Smooth muscle cell (in vitro differentiated cells): Measurements from ENCODE around the gene GJB1. TPM values are rescaled to one million over a fixed set of nuclear protein-coding genes. Genes with fewer than 3 reads are reported as not detected.

ENCODE experiments used
- DNase-seq: peaks from one replicate; lab custom pipeline; 2025; ENCODE audit not compliant: unreplicated experiment; lab: John Stamatoyannopoulos, UW
- H2AFZ ChIP-seq: fragments of 200-600 bp; sonication (generic); 2 replicates; pipeline ENCODE4 v1.6.0; 2016; ENCODE audit warnings: antibody characterized with exemption, low read depth, mild to moderate bottlenecking
- H3F3A ChIP-seq: fragments of 200-600 bp; sonication (generic); 2 replicates; pipeline ENCODE4 v1.6.0; 2017; ENCODE audit warnings: antibody characterized with exemption, low read depth
- H3K27ac ChIP-seq: fragments of 200-600 bp; sonication (generic); 2 replicates; pipeline ENCODE4 v1.5.1; 2016; ENCODE audit warnings: low read depth, mild to moderate bottlenecking
- H3K27me3 ChIP-seq: fragments of 200-600 bp; sonication (generic); 2 replicates; pipeline ENCODE4 v1.6.1; 2016; ENCODE audit warnings: low read depth, mild to moderate bottlenecking
- H3K36me3 ChIP-seq: fragments of 200-600 bp; sonication (generic); 2 replicates; pipeline ENCODE4 v1.5.1; 2016; ENCODE audit warnings: low read depth
- H3K4me1 ChIP-seq: fragments of 200-600 bp; sonication (generic); 2 replicates; pipeline ENCODE4 v1.5.1; 2016; ENCODE audit warnings: low read depth
- H3K4me2 ChIP-seq: fragments of 200-600 bp; sonication (generic); 2 replicates; pipeline ENCODE4 v1.6.0; 2016; ENCODE audit warnings: mild to moderate bottlenecking
- H3K4me3 ChIP-seq: fragments of 200-600 bp; sonication (generic); 2 replicates; pipeline ENCODE4 v1.5.1; 2016; ENCODE audit warnings: mild to moderate bottlenecking
- H3K79me2 ChIP-seq: fragments of 200-600 bp; sonication (generic); 2 replicates; pipeline ENCODE4 v1.6.0; 2016; ENCODE audit warnings: low read depth, mild to moderate bottlenecking
- H3K9ac ChIP-seq: fragments of 200-600 bp; sonication (generic); 2 replicates; pipeline ENCODE4 v1.6.0; 2016; ENCODE audit warnings: low read depth
- H3K9me3 ChIP-seq: fragments of 200-600 bp; sonication (generic); replicated peaks from 2 replicates; pipeline ENCODE4 v1.5.1; 2016; ENCODE audit warnings: low read depth
- H4K20me1 ChIP-seq: fragments of 200-600 bp; sonication (generic); 2 replicates; pipeline ENCODE4 v1.6.0; 2016; ENCODE audit warnings: low read depth
- WGBS: methylation state at CpG from one replicate; pipeline ENCODE4 v1.1.7; 2016; ENCODE audit warnings: low lambda C conversion rate; 5-methylcytosine and 5-hydroxymethylcytosine counted together
- polyA plus RNA-seq: library from polyadenylated mRNA; unstranded; fragments of >200 nt; fragmentation: Nextera tagmentation; extraction: Ambion mirVana; gene quantifications from 2 replicates; pipeline ENCODE4 v1.2.1, GENCODE V29; 2016
- total RNA-seq: library from RNA; depleted of rRNA; stranded (reverse); fragments of >200 nt; gene quantifications from 2 replicates; pipeline ENCODE4 v1.2.3, GENCODE V29; 2014
- TF ChIP-seq, protein P1 (sequence below): fragments of 200-600 bp; sonication (generic); IDR thresholded peaks from 2 replicates; pipeline ENCODE4 v1.5.1; 2017; ENCODE audit warnings: borderline replicate concordance, mild to moderate bottlenecking, antibody characterized with exemption; ENCODE audit not compliant: insufficient read depth, poor library complexity, severe bottlenecking

Gene GJB1
- total and polyA plus RNA-seq, 2 experiments from 2014 or later: not detected

DNA sequence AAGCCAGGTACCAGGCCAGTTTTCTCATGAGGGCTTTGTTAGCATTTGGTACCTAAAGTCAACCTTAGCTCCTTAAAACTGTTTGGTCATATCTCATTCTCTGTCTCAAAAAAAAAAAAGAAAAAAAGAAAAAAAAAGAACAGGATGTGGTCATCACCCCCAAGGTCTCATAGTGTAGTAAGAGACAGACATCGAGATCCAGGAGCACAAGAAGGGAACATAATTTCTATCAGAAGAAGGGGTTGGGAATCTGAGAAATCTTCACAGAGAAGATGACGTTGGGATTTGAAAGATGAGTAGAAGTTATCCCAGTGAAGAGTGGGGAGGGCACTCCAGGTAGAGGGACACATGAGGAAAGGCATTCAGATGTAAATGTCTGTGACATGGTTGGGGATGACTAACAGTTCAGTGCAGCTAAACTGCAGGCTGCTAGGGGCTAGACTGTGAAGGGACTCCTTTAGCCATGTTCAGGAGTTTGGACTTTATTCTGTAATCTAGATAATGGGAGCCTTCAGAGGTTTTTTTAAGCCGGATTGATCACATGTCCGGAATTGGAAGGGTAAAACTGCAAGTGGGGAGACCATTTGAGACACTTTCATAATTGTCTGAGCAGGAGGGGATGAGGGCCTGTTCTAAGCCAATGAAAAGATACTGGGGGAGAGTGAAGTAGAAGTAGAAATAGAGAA, 26.9 kb upstream of the GJB1 start:
- Histone ChIP-seq H3K79me2 (no peaks in the 10 kb centered on the region), H2AFZ (no peak overlapping the region), H3K4me1 (no peaks in the 10 kb centered on the region), H3K9me3 (no peaks in the 10 kb centered on the region), H3K36me3 (no peaks in the 10 kb centered on the region), H3K4me2 (no peak overlapping the region), H3K4me3 (no peak overlapping the region), H3F3A (no peaks in the 10 kb centered on the region), H3K27me3 (no peaks in the 10 kb centered on the region), H3K27ac (no peak overlapping the region), H4K20me1 (no peaks in the 10 kb centered on the region), H3K9ac (no peak overlapping the region)
- TF ChIP-seq, protein P1, sequence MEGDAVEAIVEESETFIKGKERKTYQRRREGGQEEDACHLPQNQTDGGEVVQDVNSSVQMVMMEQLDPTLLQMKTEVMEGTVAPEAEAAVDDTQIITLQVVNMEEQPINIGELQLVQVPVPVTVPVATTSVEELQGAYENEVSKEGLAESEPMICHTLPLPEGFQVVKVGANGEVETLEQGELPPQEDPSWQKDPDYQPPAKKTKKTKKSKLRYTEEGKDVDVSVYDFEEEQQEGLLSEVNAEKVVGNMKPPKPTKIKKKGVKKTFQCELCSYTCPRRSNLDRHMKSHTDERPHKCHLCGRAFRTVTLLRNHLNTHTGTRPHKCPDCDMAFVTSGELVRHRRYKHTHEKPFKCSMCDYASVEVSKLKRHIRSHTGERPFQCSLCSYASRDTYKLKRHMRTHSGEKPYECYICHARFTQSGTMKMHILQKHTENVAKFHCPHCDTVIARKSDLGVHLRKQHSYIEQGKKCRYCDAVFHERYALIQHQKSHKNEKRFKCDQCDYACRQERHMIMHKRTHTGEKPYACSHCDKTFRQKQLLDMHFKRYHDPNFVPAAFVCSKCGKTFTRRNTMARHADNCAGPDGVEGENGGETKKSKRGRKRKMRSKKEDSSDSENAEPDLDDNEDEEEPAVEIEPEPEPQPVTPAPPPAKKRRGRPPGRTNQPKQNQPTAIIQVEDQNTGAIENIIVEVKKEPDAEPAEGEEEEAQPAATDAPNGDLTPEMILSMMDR: no peak
- no peak for DNase-seq
- 59% methylated on average over 4 of the region's 4 CpGs for WGBS

DNA sequence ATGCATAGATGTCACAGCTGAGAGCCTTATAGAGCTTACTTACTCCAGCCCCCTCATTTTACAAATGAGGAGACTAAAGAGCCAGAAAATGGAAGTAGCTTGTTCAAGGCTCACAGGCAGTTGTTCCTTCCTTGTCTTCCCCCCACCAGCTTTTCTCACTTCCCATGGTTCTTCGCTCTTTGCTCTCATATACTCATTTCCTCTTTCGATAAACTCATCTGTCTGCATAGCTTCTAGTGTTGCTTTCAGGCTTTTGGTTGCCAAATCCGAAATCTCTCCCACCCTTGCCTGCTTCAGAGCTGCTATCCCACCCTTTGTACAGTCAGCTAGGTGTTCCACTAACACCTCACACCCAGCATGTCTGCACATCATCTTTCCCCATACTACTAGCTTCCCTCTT, 25.0 kb upstream of the GJB1 start:
- TF ChIP-seq, protein P1: no peak
- Histone ChIP-seq H3K27ac (no peak overlapping the region), H3K79me2 (no peaks in the 10 kb centered on the region), H3K9ac (no peak overlapping the region), H3F3A (no peaks in the 10 kb centered on the region), H3K4me2 (no peak overlapping the region), H4K20me1 (no peaks in the 10 kb centered on the region), H3K4me1 (no peaks in the 10 kb centered on the region), H3K9me3 (no peaks in the 10 kb centered on the region), H2AFZ (no peak overlapping the region), H3K36me3 (no peaks in the 10 kb centered on the region), H3K27me3 (no peaks in the 10 kb centered on the region), H3K4me3 (no peak overlapping the region)
- no peak for DNase-seq
- 84% methylated on average over 3 of the region's 3 CpGs for WGBS

DNA sequence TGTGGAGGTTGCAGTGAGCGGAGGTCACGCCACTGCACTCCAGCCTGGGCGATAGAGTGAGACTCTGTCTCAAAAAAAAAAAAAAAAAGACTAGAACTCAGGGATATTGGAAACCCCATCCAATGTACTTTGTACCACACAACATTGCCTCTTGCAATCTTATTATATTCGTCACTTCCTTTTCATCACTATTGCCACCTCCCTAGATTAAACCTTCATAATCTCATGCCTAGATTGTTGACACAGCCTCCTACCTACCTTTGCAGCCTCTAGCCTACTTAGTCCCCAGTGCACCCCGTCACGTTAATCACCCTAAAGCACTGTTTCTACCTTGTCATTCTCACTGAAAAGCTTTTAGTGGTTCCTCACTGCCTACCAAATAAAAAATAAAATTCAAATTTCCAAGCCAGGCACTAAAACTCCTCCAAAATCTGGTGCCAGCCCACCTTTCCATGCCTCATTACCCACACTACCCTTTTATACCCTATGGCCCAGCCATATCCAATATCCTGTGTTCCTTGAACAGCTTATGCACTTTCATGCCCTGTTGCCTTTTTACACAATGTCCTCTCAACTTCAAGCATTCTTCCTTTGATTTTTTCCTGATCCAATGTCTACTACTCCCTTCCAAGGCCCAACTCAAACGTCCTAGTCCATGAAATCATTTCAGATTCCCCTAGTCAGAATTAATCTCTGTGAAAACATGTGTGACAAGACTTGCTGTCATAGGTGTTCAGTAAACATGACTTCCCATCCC, 23.6 kb upstream of the GJB1 start:
- no peaks in the 10 kb centered on the region for H3K27me3 ChIP-seq
- no peak overlapping the region for H3K9ac ChIP-seq
- no peaks in the 10 kb centered on the region for H3K4me1 ChIP-seq
- H3K79me2 ChIP-seq: no peaks in the 10 kb centered on the region
- no peaks in the 10 kb centered on the region for H3K9me3 ChIP-seq
- no peaks in the 10 kb centered on the region for H3F3A ChIP-seq
- H3K4me2 ChIP-seq: no peak overlapping the region
- H4K20me1 ChIP-seq: no peaks in the 10 kb centered on the region
- WGBS: 88% methylated on average over 7 of the region's 7 CpGs
- no peak overlapping the region for H3K4me3 ChIP-seq
- no peak overlapping the region for H2AFZ ChIP-seq
- no peaks in the 10 kb centered on the region for H3K36me3 ChIP-seq
- TF ChIP-seq, protein P1: no peak
- no peak for DNase-seq
- H3K27ac ChIP-seq: no peak overlapping the region
